DOHH2 (cell line): ENCODE data around the gene SLC22A14.

ENCODE experiments used
- H3F3A ChIP-seq: fragments of 200-600 bp; sonication (generic), shearing (Covaris generic); 2 replicates; pipeline ENCODE4 v1.6.0; 2016; ENCODE audit warnings: antibody characterized with exemption, mild to moderate bottlenecking; ENCODE audit not compliant: control insufficient read depth, insufficient read depth
- H3K27ac ChIP-seq: fragments of 200-600 bp; sonication (generic); 2 replicates; pipeline ENCODE4 v1.5.1; 2014; ENCODE audit warnings: low read depth, mild to moderate bottlenecking, low read length, moderate library complexity
- H3K27me3 ChIP-seq: fragments of 200-600 bp; sonication (generic); 2 replicates; pipeline ENCODE4 v1.6.1; 2014; ENCODE audit warnings: mild to moderate bottlenecking, low read length, mixed read lengths; ENCODE audit not compliant: control insufficient read depth
- H3K36me3 ChIP-seq: fragments of 200-600 bp; sonication (generic); 2 replicates; pipeline ENCODE4 v1.6.1; 2014; ENCODE audit warnings: mild to moderate bottlenecking, low read length, moderate library complexity, mixed read lengths; ENCODE audit not compliant: control insufficient read depth
- H3K4me1 ChIP-seq: fragments of 200-600 bp; sonication (generic); 2 replicates; pipeline ENCODE4 v1.6.1; 2014; ENCODE audit warnings: mild to moderate bottlenecking, low read length, mixed read lengths; ENCODE audit not compliant: control insufficient read depth
- H3K4me2 ChIP-seq: fragments of 200-600 bp; sonication (generic); 2 replicates; pipeline ENCODE4 v1.6.0; 2014; ENCODE audit warnings: mild to moderate bottlenecking, low read length, moderate library complexity
- H3K4me3 ChIP-seq: fragments of 200-600 bp; sonication (generic); 2 replicates; pipeline ENCODE4 v1.5.1; 2014; ENCODE audit warnings: mild to moderate bottlenecking, low read length, mixed read lengths
- H3K79me2 ChIP-seq: fragments of 200-600 bp; sonication (generic); 2 replicates; pipeline ENCODE4 v1.6.1; 2014; ENCODE audit warnings: mild to moderate bottlenecking, low read length, mixed read lengths; ENCODE audit not compliant: control insufficient read depth
- H3K9me2 ChIP-seq: fragments of 200-600 bp; sonication (generic); replicated peaks from 2 replicates; pipeline ENCODE4 v1.6.1; 2014; ENCODE audit warnings: mild to moderate bottlenecking, low read length, mixed read lengths; ENCODE audit not compliant: control insufficient read depth
- H3K9me3 ChIP-seq: fragments of 200-600 bp; sonication (generic); 2 replicates; pipeline ENCODE4 v1.6.1; 2014; ENCODE audit warnings: antibody characterized with exemption, low read length, mixed read lengths; ENCODE audit not compliant: control insufficient read depth, insufficient read depth
- H4K20me1 ChIP-seq: fragments of 200-600 bp; sonication (generic); 2 replicates; pipeline ENCODE4 v1.6.0; 2014; ENCODE audit warnings: low read depth, mild to moderate bottlenecking, antibody characterized with exemption, low read length, moderate library complexity; ENCODE audit not compliant: control insufficient read depth, insufficient read depth
- CTCF ChIP-seq: fragments of 200-600 bp; sonication (generic); IDR thresholded peaks from one replicate; pipeline ENCODE4 v1.5.1; 2014; ENCODE audit warnings: antibody characterized with exemption, mild to moderate bottlenecking, low read depth, low read length; ENCODE audit not compliant: poor library complexity, severe bottlenecking
- EZH2phosphoT487 ChIP-seq: fragments of 200-600 bp; sonication (generic); IDR thresholded peaks from 2 replicates; pipeline ENCODE4 v1.6.1; 2017; ENCODE audit warnings: borderline replicate concordance, mild to moderate bottlenecking, antibody characterized with exemption, low read length, moderate library complexity, mixed read lengths

Gene SLC22A14

DNA sequence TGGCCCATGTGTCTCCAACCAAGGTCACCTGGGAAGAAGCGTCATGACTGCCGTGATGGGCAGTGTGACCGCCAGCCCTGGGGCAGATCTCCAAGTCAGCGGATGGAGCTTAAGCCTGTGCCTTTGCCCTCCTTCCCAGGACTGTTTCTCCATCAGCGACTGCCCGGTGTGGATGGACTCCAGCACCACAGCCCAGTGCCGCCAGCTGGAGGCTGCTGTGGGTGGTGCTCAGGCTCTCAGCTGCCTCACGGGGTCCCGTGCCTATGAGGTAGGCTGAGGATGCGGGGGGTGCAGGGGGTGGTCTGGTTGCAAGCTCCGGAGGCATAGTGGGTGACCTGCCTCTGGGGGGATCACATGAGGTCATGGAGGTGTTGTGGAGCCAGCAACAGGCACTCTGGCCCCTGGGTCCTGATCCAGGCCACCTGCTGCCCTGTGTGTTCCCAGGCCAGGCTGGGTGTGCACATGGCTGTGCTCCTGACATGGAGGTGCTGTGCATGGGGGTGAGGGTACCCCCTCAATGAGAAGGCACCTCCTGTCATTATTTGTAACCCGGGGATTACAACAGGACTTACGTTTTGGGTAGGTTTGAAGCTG lies 83.5 kb downstream of the SLC22A14 start:
- H3K27ac ChIP-seq: no peak overlapping the region
- H3K4me1 ChIP-seq: no peaks in the 10 kb centered on the region
- H3K9me2 ChIP-seq: no peaks in the 10 kb centered on the region
- H3K27me3 ChIP-seq: no peaks in the 10 kb centered on the region
- no peak overlapping the region for H3K4me2 ChIP-seq
- H3K79me2 ChIP-seq: no peaks in the 10 kb centered on the region
- no peaks in the 10 kb centered on the region for H4K20me1 ChIP-seq
- TF ChIP-seq EZH2phosphoT487 (no peak), CTCF (no peak)
- H3K4me3 ChIP-seq: no peak overlapping the region
- H3F3A ChIP-seq: no peaks in the 10 kb centered on the region
- no peaks in the 10 kb centered on the region for H3K9me3 ChIP-seq
- peaks cover 15% of the 10 kb centered on the region for H3K36me3 ChIP-seq

- Histone ChIP-seq H3K4me3 (no peak overlapping the region), H4K20me1 (no peaks in the 10 kb centered on the region), H3K9me2 (no peaks in the 10 kb centered on the region), H3K4me2 (no peak overlapping the region), H3K79me2 (no peaks in the 10 kb centered on the region), H3K27ac (no peak overlapping the region), H3K27me3 (no peaks in the 10 kb centered on the region), H3F3A (no peaks in the 10 kb centered on the region), H3K9me3 (no peaks in the 10 kb centered on the region), H3K4me1 (no peaks in the 10 kb centered on the region), H3K36me3 (peaks cover 15% of the 10 kb centered on the region)
- TF ChIP-seq CTCF: no peak
- TF ChIP-seq EZH2phosphoT487: no peak
Measured at GRCh38 chr3:38366082-38366481, 84.0 kb downstream of the SLC22A14 start.

DNA sequence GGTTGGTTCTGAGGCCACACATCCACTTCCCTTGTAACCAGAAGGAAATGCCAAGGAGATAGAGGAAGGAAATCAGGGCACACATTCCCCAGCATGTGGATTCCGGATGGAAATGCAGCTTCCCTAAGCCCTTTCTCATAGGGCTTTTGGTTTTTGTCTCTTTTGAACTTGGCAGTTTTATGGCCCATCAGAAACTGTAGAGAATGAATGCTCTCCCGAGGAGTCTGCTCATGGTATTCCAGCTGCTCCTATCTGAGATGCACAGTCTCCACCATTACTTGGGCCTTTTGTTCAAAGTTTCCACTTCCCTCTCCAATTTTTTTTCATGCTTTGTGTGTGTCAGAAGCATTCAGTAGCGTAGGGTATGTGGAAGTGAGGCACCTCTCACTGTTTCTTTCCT lies 85.7 kb downstream of the SLC22A14 start:
- Histone ChIP-seq H3F3A (no peaks in the 10 kb centered on the region), H3K36me3 (peaks cover 14% of the 10 kb centered on the region), H3K79me2 (no peaks in the 10 kb centered on the region), H3K9me3 (no peaks in the 10 kb centered on the region), H4K20me1 (no peaks in the 10 kb centered on the region), H3K4me1 (no peaks in the 10 kb centered on the region), H3K9me2 (no peaks in the 10 kb centered on the region), H3K27me3 (no peaks in the 10 kb centered on the region), H3K4me2 (no peak overlapping the region), H3K27ac (no peak overlapping the region), H3K4me3 (no peak overlapping the region)
- TF ChIP-seq CTCF: no peak
- no peak for TF ChIP-seq EZH2phosphoT487
